Caco-2 (cell line): ENCODE data around the gene FOXO3. TPM values are rescaled to one million over a fixed set of nuclear protein-coding genes. Genes with fewer than 3 reads are reported as not detected.

Source experiments
- BruUV-seq: library from RNA; stranded (reverse); fragments of 400-500 nt; replicated peaks from 2 replicates; lab custom pipeline; 2021; lab: Mats Ljungman, UMichigan
- CTCF ChIA-PET: fragments of 300-600 bp; sonication (Branson Sonifier 250); formaldehyde crosslinking; loops from one replicate; lab custom pipeline; 2022; ENCODE audit warnings: antibody characterized with exemption; lab: Charles Lee
- POLR2A ChIA-PET: fragments of 300-600 bp; sonication (Branson Sonifier 250); formaldehyde crosslinking; loops from one replicate; lab custom pipeline; 2022; ENCODE audit warnings: antibody characterized with exemption; lab: Charles Lee
- DNase-seq, 2 experiments: peaks; one replicate each; pipeline versions ENCODE4 v3.0.0 to v3.0.0-alpha.2; 2020 to 2022
- H3K27me3 ChIP-seq: replicated peaks from 2 replicates; pipeline ENCODE4 v1.6.0; 2011; ENCODE audit warnings: low read length; ENCODE audit not compliant: control insufficient read depth, insufficient read depth
- H3K36me3 ChIP-seq: 2 replicates; pipeline ENCODE4 v1.5.1; 2011; ENCODE audit warnings: low read length; ENCODE audit not compliant: control insufficient read depth, insufficient read depth
- H3K4me1 ChIP-seq: fragments of 250-450 bp; sonication (Bioruptor Pico); 2 replicates; pipeline ENCODE4 v1.5.1; 2020; ENCODE audit warnings: mild to moderate bottlenecking
- H3K4me3 ChIP-seq: 2 replicates; pipeline ENCODE4 v1.5.1; 2011; ENCODE audit warnings: low read depth, mild to moderate bottlenecking, control low read depth, low read length
- H3K9me3 ChIP-seq: fragments of 250-450 bp; sonication (Bioruptor Pico); 2 replicates; pipeline ENCODE4 v1.5.1; 2020; ENCODE audit warnings: mild to moderate bottlenecking, moderate library complexity
- H3K27ac Mint-ChIP-seq: one replicate; pipeline ENCODE4 v1.8.0; 2022; ENCODE audit warnings: mixed read lengths; ENCODE audit not compliant: unreplicated experiment
- H3K27me3 Mint-ChIP-seq: one replicate; pipeline ENCODE4 v1.8.0; 2022; ENCODE audit warnings: mixed read lengths; ENCODE audit not compliant: insufficient read depth, unreplicated experiment
- H3K36me3 Mint-ChIP-seq: one replicate; pipeline ENCODE4 v1.8.0; 2022; ENCODE audit warnings: mild to moderate bottlenecking, mixed read lengths; ENCODE audit not compliant: insufficient read depth, unreplicated experiment
- H3K4me1 Mint-ChIP-seq: one replicate; pipeline ENCODE4 v1.8.0; 2022; ENCODE audit warnings: low read depth, mixed read lengths; ENCODE audit not compliant: unreplicated experiment
- H3K4me3 Mint-ChIP-seq: one replicate; pipeline ENCODE4 v1.8.0; 2022; ENCODE audit warnings: mild to moderate bottlenecking, moderate library complexity, mixed read lengths; ENCODE audit not compliant: unreplicated experiment
- H3K9me3 Mint-ChIP-seq: one replicate; pipeline ENCODE4 v1.8.0; 2022; ENCODE audit warnings: mixed read lengths; ENCODE audit not compliant: unreplicated experiment
- CTCF ChIP-seq, 2 experiments: fragments of 200-600 bp in 1 of 2; IDR thresholded peaks; 1 replicate in 1 of 2; 2 replicates in 1 of 2; pipeline versions ENCODE4 v1.5.1 to v1.8.0; 2011 to 2022; ENCODE audit warnings: antibody characterized with exemption in 1 of 2, control low read depth in 1 of 2, inconsistent platforms in 1 of 2, low read depth in 1 of 2, low read length in 1 of 2, mild to moderate bottlenecking in 1 of 2, moderate library complexity in 1 of 2; ENCODE audit not compliant: insufficient read depth in 1 of 2, severe bottlenecking in 1 of 2, unreplicated experiment in 1 of 2
- intact Hi-C: fragments of 100-400 bp; cut with micrococcal nuclease; formaldehyde crosslinking; loops from one replicate; pipeline ENCODE4 v1.10.0; 2022; ENCODE audit not compliant: unreplicated experiment
- total RNA-seq: library from RNA; stranded (reverse); gene quantifications from 2 replicates; pipeline ENCODE4 v1.2.3, GENCODE V29; 2022

FOXO3 gene
- total RNA-seq, 1 experiment from 2014 or later: 34.3 TPM

- no peak for DNase-seq
- H3K27me3 ChIP-seq: no peaks in the 10 kb centered on the region
- no peak for TF ChIP-seq CTCF (IDR thresholded peaks at IDR 0.05; ENCODE audit: insufficient read depth in 1 of 2, low read depth in 1 of 2, low read length in 1 of 2, severe bottlenecking in 1 of 2, unreplicated experiment in 1 of 2)
- no peaks in the 10 kb centered on the region for H3K9me3 ChIP-seq
- H3K4me1 ChIP-seq: peaks cover 8% of the 10 kb centered on the region; the same call in 1 of the 2 replicates
- ChIA-PET POLR2A (no interaction called here), CTCF (no interaction called here)
- H3K4me3 Mint-ChIP-seq: no peak overlapping the region
- intact Hi-C loops: loop anchor here (5.0 kb wide), 1 partner anchor 282 kb away; no protein-coding TSS in a partner anchor
- H3K36me3 Mint-ChIP-seq: peaks cover 12% of the 10 kb centered on the region
- no peaks in the 10 kb centered on the region for H3K9me3 Mint-ChIP-seq
- BruUV-seq: no TSS peak
- no peaks in the 10 kb centered on the region for H3K27me3 Mint-ChIP-seq
- H3K27ac Mint-ChIP-seq: no peak overlapping the region
- H3K4me1 Mint-ChIP-seq: peaks cover 17% of the 10 kb centered on the region
- no peak overlapping the region for H3K4me3 ChIP-seq
- H3K36me3 ChIP-seq: no peaks in the 10 kb centered on the region
Measured at GRCh38 chr6:108555399-108556052, 5.2 kb upstream of the FOXO3 start.

- no TSS peak for BruUV-seq
- Histone ChIP-seq H3K4me3 (no peak overlapping the region), H3K4me1 (peaks cover 8% of the 10 kb centered on the region; the same call in 1 of the 2 replicates), H3K36me3 (no peaks in the 10 kb centered on the region), H3K27me3 (no peaks in the 10 kb centered on the region), H3K9me3 (no peaks in the 10 kb centered on the region)
- Mint-ChIP-seq H3K36me3 (peaks cover 18% of the 10 kb centered on the region), H3K27me3 (no peaks in the 10 kb centered on the region), H3K9me3 (no peaks in the 10 kb centered on the region), H3K27ac (peak overlapping the region; percentile 94), H3K4me1 (peaks cover 17% of the 10 kb centered on the region), H3K4me3 (no peak overlapping the region)
- intact Hi-C loops: loop anchor here (5.0 kb wide), 1 partner anchor 281 kb away; no protein-coding TSS in a partner anchor
- ChIA-PET CTCF (no interaction called here), POLR2A (no interaction called here)
- no peak for DNase-seq
- no peak for TF ChIP-seq CTCF (IDR thresholded peaks at IDR 0.05; ENCODE audit: insufficient read depth in 1 of 2, low read depth in 1 of 2, low read length in 1 of 2, severe bottlenecking in 1 of 2, unreplicated experiment in 1 of 2)
Measured at GRCh38 chr6:108556250-108556649, 4.5 kb upstream of the FOXO3 start.

GRCh38 chr6:108556866-108557493 is 3.7 kb upstream of the FOXO3 start:
- Mint-ChIP-seq H3K27me3 (no peaks in the 10 kb centered on the region), H3K27ac (peak overlapping the region; percentile 94), H3K9me3 (no peaks in the 10 kb centered on the region), H3K4me3 (peak overlapping the region; percentile 95), H3K36me3 (peaks cover 22% of the 10 kb centered on the region), H3K4me1 (peaks cover 17% of the 10 kb centered on the region)
- peaks cover 8% of the 10 kb centered on the region; the same call in 1 of the 2 replicates for H3K4me1 ChIP-seq
- intact Hi-C loops: loop anchor here (5.0 kb wide), 1 partner anchor 280 kb away; no protein-coding TSS in a partner anchor
- ChIA-PET POLR2A (no interaction called here), CTCF (interaction anchor here (2.5 kb wide), 1 partner anchor 15 kb away, joined by 14 read pairs; no protein-coding TSS in a partner anchor)
- no peaks in the 10 kb centered on the region for H3K9me3 ChIP-seq
- DNase-seq: no peak
- H3K4me3 ChIP-seq: peak overlapping the region; percentile 49
- no peak for TF ChIP-seq CTCF (IDR thresholded peaks at IDR 0.05; ENCODE audit: insufficient read depth in 1 of 2, low read depth in 1 of 2, low read length in 1 of 2, severe bottlenecking in 1 of 2, unreplicated experiment in 1 of 2)
- H3K27me3 ChIP-seq: no peaks in the 10 kb centered on the region
- no peaks in the 10 kb centered on the region for H3K36me3 ChIP-seq
- BruUV-seq: no TSS peak
